HepG2 (cell line): ENCODE results near the gene CDC26. TPM values are rescaled to one million over a fixed set of nuclear protein-coding genes. Genes with fewer than 3 reads are reported as not detected.

ENCODE experiments used
- CHCHD3 ChIP-seq: sonication (generic); formaldehyde crosslinking; IDR thresholded peaks from 2 replicates; pipeline ENCODE4 v1.8.0; 2022; ENCODE audit warnings: mild to moderate bottlenecking, missing genetic modification reagents, moderate library complexity
- FOXA1 ChIP-seq, 2 experiments: fragments of 450-650 bp in 1 of 2; sonication (generic) in 1 of 2; formaldehyde crosslinking in 1 of 2; IDR thresholded peaks; 2 replicates each; pipeline versions ENCODE4 v1.4.0 to v1.6.1; 2016 to 2020; ENCODE audit warnings: missing genetic modification reagents in 1 of 2
- GABPA ChIP-seq, 2 experiments: IDR thresholded peaks; 2 replicates each; pipeline ENCODE4 v1.6.1; 2011 to 2016; ENCODE audit warnings: low read depth in 2 of 2, low read length in 1 of 2, missing biosample characterization in 1 of 2, missing genetic modification characterization in 1 of 2
- HNF1A ChIP-seq, 2 experiments: sonication (generic) in 1 of 2; formaldehyde crosslinking in 1 of 2; IDR thresholded peaks; 2 replicates each; pipeline versions ENCODE4 v1.4.0 to v1.6.1; 2016 to 2020; ENCODE audit warnings: borderline replicate concordance in 1 of 2, low read depth in 1 of 2, mild to moderate bottlenecking in 1 of 2, missing genetic modification reagents in 1 of 2
- HOXA3 ChIP-seq: sonication (generic); formaldehyde crosslinking; IDR thresholded peaks from 2 replicates; pipeline ENCODE4 v1.5.0; 2020; ENCODE audit warnings: missing genetic modification reagents
- JARID2 ChIP-seq: sonication (generic); formaldehyde crosslinking; IDR thresholded peaks from 2 replicates; pipeline ENCODE4 v1.8.1; 2023; ENCODE audit warnings: missing genetic modification reagents, inconsistent platforms; ENCODE audit not compliant: insufficient replicate concordance
- KLF12 ChIP-seq: sonication (generic); formaldehyde crosslinking; IDR thresholded peaks from 2 replicates; pipeline ENCODE4 v1.4.0; 2020; ENCODE audit warnings: missing genetic modification reagents, borderline replicate concordance
- NCOA1 ChIP-seq: sonication (generic); formaldehyde crosslinking; IDR thresholded peaks from 2 replicates; pipeline ENCODE4 v1.9.0; 2021; ENCODE audit warnings: missing genetic modification reagents
- PRDM4 ChIP-seq: sonication (generic); formaldehyde crosslinking; IDR thresholded peaks from 2 replicates; pipeline ENCODE4 v1.9.0; 2021; ENCODE audit warnings: missing genetic modification reagents, borderline replicate concordance
- PRPF4 ChIP-seq: fragments of 200-400 bp; formaldehyde crosslinking; IDR thresholded peaks from 2 replicates; pipeline ENCODE4 v1.6.1; 2016; ENCODE audit warnings: low read length, low read depth; ENCODE audit not compliant: poor library complexity, severe bottlenecking
- RFX1 ChIP-seq: fragments of 450-650 bp; IDR thresholded peaks from 2 replicates; pipeline ENCODE4 v1.6.1; 2017
- SP4 ChIP-seq: sonication (generic); formaldehyde crosslinking; IDR thresholded peaks from 2 replicates; pipeline ENCODE4 v1.8.1; 2023; ENCODE audit warnings: mild to moderate bottlenecking, missing genetic modification reagents
- TBX2 ChIP-seq: sonication (generic); formaldehyde crosslinking; IDR thresholded peaks from 2 replicates; pipeline ENCODE4 v1.5.0; 2020; ENCODE audit warnings: missing genetic modification reagents, mild to moderate bottlenecking, borderline replicate concordance
- YY1 ChIP-seq: IDR thresholded peaks from 2 replicates; pipeline ENCODE4 v1.6.1; 2011; ENCODE audit warnings: low read length, low read depth, moderate library complexity, mild to moderate bottlenecking; ENCODE audit not compliant: insufficient read depth, insufficient replicate concordance
- ZNF18 ChIP-seq: sonication (generic); formaldehyde crosslinking; IDR thresholded peaks from 2 replicates; pipeline ENCODE4 v1.8.0; 2022; ENCODE audit warnings: mild to moderate bottlenecking, missing genetic modification reagents; ENCODE audit not compliant: insufficient replicate concordance
- ZNF230 ChIP-seq: sonication (generic); formaldehyde crosslinking; IDR thresholded peaks from 2 replicates; pipeline ENCODE4 v1.4.0; 2020; ENCODE audit warnings: mild to moderate bottlenecking, missing genetic modification reagents
- ZNF337 ChIP-seq: sonication (generic); formaldehyde crosslinking; IDR thresholded peaks from 2 replicates; pipeline ENCODE4 v1.5.1; 2020; ENCODE audit warnings: missing genetic modification reagents, low read depth, mild to moderate bottlenecking, borderline replicate concordance
- ZNF460 ChIP-seq: sonication (generic); formaldehyde crosslinking; IDR thresholded peaks from 2 replicates; pipeline ENCODE4 v1.5.1; 2020; ENCODE audit warnings: missing genetic modification reagents, mild to moderate bottlenecking, borderline replicate concordance
- ZNF703 ChIP-seq: sonication (generic); formaldehyde crosslinking; IDR thresholded peaks from 2 replicates; pipeline ENCODE4 v1.5.1; 2020; ENCODE audit warnings: missing genetic modification reagents, mild to moderate bottlenecking, moderate library complexity, borderline replicate concordance
- ZSCAN21 ChIP-seq: sonication (generic); formaldehyde crosslinking; IDR thresholded peaks from 2 replicates; pipeline ENCODE4 v1.8.0; 2022; ENCODE audit warnings: mild to moderate bottlenecking, missing genetic modification reagents, moderate library complexity, borderline replicate concordance
- polyA plus RNA-seq, 8 experiments: library from polyadenylated mRNA; depleted of rRNA in 3 of 8; stranded (reverse) in 7 of 8; unstranded in 1 of 8; fragments of >200 nt; fragmentation: Illumina TruSeq in 4 of 8; extraction: Trizol in 4 of 8; gene quantifications; 2 replicates each; pipeline versions ENCODE4 v1.2.1 to v1.2.3, GENCODE V29; 2011 to 2016; ENCODE audit warnings: low read depth in 4 of 8, missing spikeins in 1 of 8, mixed read lengths in 1 of 8; ENCODE audit not compliant: insufficient read depth in 1 of 8
- total RNA-seq, 5 experiments: library from RNA; depleted of rRNA; stranded (reverse); fragments of >200 nt; fragmentation: Illumina TruSeq; extraction: Trizol; gene quantifications; 2 replicates each; pipeline ENCODE4 v1.2.3, GENCODE V29; 2016; ENCODE audit warnings: low read depth in 1 of 5

The CDC26 gene
- total and polyA plus RNA-seq, 2 of the 13 experiments (the other 11 are each of a cell fraction or from before 2014, with no cell fraction given), result 26.6 to 57.9 TPM

- TF ChIP-seq CHCHD3, result no peak
- no peak for TF ChIP-seq YY1
- no peak for TF ChIP-seq RFX1
- no peak for TF ChIP-seq ZNF337 (CRISPR knock-in tag)
- TF ChIP-seq NCOA1 (CRISPR knock-in tag), result no peak
- TF ChIP-seq KLF12 (CRISPR knock-in tag), result no peak
- TF ChIP-seq ZNF460 (CRISPR knock-in tag), result no peak
- no peak for TF ChIP-seq FOXA1 (IDR thresholded peaks at IDR 0.05)
- TF ChIP-seq FOXA1 (CRISPR knock-in tag; IDR thresholded peaks at IDR 0.05), result peak; percentile 57; the same call in 1 of the 2 replicates
- TF ChIP-seq PRPF4, result no peak
- no peak for TF ChIP-seq SP4
- no peak for TF ChIP-seq ZNF18 (CRISPR knock-in tag)
- no peak; the same call in 1 of the 2 replicates for TF ChIP-seq HNF1A (IDR thresholded peaks at IDR 0.05; ENCODE audit: low read depth)
- TF ChIP-seq HNF1A (CRISPR knock-in tag; IDR thresholded peaks at IDR 0.05; ENCODE audit: borderline replicate concordance), result 0 out of 2 replicates have a peak, but pooled peaks have one; percentile 25
- no peak for TF ChIP-seq GABPA (IDR thresholded peaks at IDR 0.05; ENCODE audit: low read depth, low read length)
- TF ChIP-seq GABPA (CRISPR knock-in tag; IDR thresholded peaks at IDR 0.05; ENCODE audit: low read depth), result peak; percentile 61
- TF ChIP-seq ZSCAN21 (CRISPR knock-in tag), result no peak
- TF ChIP-seq ZNF230 (CRISPR knock-in tag), result no peak
- TF ChIP-seq HOXA3 (CRISPR knock-in tag), result no peak
- TF ChIP-seq TBX2, result peak; percentile 21; the same call in 1 of the 2 replicates
- TF ChIP-seq PRDM4, result no peak
- TF ChIP-seq ZNF703 (CRISPR knock-in tag), result no peak
- TF ChIP-seq JARID2 (CRISPR knock-in tag), result no peak
Measured at GRCh38 chr9:113228130-113228665, 47.2 kb downstream of the CDC26 start (continued).
